GM21786 (cell line): Measurements from ENCODE around the gene ANKMY1.
"Not testable (repeated sequence)": the region's sequence is repeated elsewhere in the genome, so short reads cannot be mapped to it uniquely, and the experiment has no call there.

Experiments
- ATAC-seq: cut with Tn5 transposase; IDR thresholded peaks from one replicate; pipeline ENCODE4 v1.9.1; 2021; ENCODE audit not compliant: unreplicated experiment

ANKMY1 gene

GRCh38 chr2:240522406-240522805 lies 35.4 kb downstream of the ANKMY1 start:
- ATAC-seq, result no peak

DNA sequence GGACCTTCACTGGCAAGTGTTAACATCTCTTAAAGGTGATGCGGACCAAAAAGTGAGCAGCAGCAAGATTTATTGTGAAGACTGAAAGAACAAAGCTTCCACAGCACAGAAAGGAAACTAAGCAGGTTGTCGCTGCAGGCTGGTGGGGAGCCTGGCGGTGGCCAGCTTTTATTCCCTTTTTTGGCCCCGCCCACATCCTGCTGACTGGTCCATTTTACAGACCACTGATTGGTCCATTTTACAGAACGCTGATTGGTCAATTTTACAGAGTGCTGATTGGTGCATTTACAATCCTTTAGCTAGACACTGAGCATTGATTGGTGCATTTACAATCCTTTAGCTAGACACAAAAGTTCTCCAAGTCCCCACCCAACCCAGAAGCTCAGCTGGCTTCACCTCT lies 35.9 kb downstream of the ANKMY1 start:
- not testable (repeated sequence) for ATAC-seq

- no peak for ATAC-seq
Measured at GRCh38 chr2:240520974-240521350, 36.8 kb downstream of the ANKMY1 start.

DNA sequence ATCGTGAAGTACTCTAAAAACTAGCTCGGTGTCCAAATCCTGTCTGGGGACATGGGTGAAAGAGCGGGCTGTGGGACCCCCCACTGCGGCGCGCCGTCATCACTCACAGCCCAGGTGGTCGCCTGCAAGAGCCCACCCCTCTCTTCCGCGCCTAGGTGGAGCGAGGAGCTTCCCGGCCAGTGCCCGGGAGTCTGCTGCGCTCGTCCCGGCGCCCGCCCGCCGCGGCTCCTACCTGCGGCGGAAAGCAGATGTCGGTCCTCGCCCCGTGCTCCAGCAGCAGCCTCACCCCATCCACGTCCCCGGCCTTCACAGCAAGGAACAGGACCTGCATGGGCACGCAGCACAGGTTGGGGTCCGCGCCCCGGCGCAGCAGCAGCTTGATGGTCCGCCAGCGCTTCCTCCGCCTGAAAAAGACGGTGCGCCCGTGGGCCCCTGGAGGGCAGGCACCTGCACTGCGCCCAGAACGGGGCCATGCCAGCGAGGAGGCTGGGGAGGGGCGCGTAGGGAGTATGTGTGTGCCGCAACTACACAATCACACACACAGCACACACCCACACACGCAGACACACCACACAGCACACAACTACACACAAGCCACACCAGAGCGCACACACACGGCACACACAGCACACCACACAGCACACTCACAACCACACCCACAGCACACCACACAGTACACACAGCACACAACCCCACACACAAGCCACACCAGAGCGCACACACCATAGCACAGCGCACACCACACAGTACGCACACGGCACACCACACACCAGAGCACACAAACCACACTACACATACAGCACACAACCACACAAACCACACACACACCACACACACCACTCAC lies 37.4 kb downstream of the ANKMY1 start:
- no peak for ATAC-seq

DNA sequence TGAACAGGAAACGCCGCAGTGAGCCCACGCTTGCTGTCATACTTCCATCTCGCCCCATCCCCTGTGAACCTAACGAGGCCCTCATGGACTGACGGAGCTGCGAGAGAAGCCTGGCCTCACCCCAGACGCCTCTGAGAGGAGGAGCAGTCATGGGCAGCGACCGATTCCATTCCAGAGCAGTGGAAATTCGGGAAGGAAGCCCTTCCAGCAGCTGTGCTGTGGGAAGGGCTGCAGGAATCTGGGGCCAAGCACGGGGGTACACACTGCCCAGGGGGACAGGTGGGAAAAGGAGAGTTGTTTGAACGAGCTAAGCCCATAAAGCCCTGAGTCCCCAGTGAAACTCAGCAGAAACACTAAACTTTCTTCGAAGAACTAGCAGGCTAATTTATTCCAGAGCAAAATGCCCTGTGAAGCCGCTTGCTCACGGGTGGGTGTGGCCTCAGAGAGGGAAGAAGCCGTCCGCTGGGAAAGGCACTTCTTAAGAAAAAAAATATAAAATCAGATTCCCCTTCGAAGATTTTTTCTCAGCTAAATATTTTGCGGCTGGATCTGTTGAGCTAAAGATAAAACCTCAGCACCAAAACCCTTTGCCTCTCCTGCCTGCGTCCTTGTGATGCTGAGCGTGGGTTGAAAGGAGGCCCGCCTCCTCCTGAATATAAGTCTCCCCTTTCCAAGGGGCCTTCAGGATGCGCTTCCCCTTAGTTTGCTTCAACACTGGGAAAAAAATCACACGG lies 38.2 kb downstream of the ANKMY1 start:
- no peak for ATAC-seq

DNA sequence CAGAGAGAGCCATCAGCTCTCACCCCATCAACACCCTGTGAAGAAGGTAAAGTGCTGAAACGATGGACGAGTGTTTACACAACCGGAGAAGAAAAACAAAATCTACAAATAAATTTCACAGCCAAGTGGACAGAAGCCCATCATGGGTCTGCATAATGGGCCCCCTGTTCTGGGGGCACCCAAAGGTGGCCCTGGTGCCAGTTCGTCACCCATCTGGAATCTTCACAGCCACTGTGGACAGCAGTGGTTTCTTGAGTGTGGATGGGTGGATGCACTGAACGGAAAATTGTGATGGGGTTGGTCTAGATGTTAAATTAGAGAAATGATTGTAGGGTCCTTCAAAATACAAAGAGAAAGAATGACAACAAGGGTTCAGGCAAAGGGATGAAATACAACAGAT lies 38.8 kb downstream of the ANKMY1 start:
- no peak for ATAC-seq

DNA sequence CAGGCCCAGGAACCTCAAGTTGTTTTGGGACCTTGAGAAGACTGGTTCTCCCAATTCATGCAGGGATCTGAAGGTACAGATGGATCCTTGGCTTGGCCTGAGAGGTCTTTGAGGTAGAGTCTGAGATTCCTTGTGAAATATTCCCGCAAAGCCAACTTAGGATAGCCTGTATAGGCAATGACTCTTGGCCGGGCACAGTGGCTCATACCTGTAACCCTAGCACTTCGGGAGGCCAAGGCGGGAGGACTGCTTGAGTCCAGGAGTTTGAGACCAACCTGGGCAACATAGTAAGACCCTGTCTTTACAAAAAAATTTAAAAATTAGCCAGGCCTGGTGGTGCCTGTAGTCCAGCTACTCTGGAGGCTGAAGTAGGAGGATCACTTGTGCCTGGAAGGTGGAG lies 40.4 kb downstream of the ANKMY1 start:
- no peak for ATAC-seq

DNA sequence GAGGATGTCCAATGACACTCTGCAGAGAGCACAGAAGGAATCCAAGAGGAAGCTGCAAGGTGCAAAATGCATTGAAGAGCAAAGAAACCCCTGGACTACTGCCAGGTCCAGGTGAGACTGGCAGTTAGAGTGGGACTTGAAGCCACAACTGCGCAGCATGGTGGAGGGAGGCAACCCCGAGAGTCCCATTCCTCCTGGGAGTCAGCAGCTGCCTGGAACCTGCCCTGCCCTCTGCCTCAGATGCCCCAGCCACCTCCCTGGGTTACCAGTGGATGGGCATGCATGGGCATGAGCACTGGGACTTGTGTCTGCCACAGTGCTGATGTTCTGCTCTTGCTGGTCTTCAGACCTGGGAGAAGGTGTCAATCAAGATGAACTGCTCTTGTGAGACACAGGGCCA lies 43.2 kb downstream of the ANKMY1 start:
- no peak for ATAC-seq

- ATAC-seq, result peak; percentile 88
Measured at GRCh38 chr2:240513549-240514287, 44.1 kb downstream of the ANKMY1 start.

DNA sequence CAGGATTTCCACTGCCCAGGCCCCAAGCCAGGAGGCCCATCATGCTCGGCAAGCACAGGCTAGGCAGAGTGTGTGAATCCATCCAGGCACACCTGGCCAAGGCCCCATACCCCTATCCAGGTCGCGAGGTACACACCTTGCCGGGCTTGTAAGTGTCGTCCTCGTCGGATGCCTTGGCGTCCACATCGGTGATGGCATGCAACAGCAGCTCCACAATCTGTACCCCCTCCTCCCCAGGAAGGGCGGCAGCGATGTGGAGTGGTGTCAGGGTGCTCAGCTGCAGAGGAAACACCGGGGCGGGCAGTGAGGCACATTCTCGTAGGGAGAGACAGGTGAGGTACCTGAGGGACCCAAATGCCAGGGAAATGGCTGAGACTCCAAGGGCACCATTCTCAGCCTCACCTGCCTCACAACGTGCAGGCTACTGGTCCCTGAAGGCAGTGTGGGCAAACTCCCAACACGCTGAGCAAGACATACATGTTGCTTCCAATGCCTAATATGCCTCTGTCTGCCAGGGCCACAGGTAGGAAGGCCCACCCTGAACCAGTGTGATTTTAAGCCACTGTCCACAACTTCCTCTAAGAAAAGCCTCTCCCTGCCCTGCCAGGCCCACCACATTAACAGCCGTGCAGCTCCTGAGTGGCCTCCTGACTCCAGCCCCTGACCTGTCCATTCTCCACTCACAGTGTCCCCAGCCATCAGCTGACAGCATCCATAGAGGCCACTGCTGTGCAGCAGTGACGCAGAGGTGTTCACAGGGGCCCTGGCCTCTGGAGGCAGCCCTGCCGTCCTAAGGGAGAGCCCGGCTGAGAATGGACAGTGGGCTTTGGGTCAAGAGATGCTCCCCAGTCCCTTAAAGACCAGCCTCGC lies 44.9 kb downstream of the ANKMY1 start:
- ATAC-seq, result no peak

DNA sequence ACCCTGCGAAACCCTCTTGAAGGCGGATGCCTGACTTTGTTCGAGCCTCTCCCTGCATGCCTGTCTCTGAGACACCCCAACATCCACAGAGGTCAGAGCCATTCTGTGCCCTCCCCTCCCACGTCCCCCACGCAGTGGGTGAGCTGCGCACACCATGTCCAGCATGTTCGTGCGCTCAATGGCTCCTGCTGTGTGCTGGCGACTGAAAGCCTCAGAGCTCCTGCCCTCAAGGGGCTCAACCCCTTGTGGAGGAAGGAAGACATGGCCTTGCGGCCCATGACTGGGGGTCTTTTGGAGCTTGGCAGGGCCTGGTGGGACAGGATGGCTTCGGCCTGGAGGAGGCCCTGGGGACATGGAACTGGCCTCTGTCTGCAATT lies 45.7 kb downstream of the ANKMY1 start:
- ATAC-seq, result no peak

- ATAC-seq, result no peak
Measured at GRCh38 chr2:240511351-240512108, 46.3 kb downstream of the ANKMY1 start.

DNA sequence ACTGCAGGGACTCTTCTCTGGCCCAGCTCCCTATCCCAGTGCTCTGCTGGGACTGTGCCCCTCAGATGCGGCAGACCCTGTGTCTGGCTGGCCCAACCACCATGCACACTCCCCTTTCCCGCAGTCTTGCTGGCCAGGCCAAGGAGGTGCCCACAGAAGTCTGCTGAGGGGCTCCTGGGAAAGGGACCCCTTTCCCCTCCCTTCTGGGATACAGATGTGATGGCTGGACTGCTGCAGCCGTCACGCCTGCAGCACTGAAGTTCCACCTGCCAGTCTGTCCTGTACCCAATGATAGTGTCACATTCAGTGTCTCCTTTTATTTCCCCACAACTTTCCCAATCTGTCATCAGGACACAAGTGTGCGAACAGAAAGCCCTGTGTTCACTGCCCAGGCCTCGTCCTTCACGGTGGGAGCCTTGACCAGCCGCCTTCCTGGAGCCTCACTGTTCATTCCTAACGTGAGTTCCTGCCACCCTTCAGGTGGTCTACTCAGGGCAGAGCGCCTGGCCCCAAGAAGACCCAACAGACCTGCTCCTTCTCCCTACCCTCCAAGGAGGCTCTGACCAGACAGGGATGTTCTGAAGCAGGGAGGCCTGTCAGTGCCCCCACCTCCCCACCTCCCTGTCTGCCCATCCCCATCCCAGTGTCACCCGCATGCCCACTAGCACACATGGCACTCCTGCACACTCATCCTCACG lies 47.1 kb downstream of the ANKMY1 start:
- no peak for ATAC-seq

DNA sequence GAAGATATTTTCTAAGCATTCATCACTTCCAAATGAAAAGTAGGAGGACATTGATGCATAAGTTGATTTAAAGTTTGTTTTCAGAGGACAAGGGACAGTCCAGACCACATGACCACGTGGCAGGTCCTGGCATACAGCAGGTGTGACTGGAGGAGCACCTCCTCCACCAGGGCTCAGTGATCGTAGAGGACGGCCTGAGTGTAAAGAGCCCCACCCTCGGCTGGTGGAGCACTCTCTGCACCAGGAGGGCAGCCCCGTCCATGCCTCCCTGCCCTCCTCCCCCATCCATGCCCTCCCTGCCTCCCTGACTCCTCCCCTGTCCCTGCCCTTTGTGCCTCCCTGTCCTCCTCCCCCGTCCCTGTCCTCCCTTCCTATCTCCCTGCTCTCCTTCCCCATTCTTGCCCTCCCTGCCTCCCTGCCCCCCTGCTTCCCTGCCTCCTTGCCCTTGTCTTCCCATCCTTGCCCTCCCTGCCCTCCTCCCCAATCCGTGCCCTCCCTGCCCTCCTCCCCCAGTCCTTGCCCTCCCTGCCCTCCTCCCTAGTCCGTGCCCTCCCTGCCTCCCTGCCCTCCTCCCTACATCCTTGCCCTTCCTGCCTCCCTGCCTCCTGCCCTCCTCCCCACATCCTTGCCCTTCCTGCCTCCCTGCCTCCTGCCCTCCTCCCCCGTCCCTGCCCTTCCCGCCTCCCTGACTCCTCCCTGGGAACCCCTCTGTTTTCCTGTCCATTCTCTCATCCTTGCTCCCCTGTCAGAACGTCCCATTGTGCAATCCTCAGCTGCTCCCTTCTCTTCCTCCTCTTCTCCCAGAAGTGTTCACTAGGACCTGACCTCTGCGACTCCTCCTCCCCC lies 47.9 kb downstream of the ANKMY1 start:
- no peak for ATAC-seq

DNA sequence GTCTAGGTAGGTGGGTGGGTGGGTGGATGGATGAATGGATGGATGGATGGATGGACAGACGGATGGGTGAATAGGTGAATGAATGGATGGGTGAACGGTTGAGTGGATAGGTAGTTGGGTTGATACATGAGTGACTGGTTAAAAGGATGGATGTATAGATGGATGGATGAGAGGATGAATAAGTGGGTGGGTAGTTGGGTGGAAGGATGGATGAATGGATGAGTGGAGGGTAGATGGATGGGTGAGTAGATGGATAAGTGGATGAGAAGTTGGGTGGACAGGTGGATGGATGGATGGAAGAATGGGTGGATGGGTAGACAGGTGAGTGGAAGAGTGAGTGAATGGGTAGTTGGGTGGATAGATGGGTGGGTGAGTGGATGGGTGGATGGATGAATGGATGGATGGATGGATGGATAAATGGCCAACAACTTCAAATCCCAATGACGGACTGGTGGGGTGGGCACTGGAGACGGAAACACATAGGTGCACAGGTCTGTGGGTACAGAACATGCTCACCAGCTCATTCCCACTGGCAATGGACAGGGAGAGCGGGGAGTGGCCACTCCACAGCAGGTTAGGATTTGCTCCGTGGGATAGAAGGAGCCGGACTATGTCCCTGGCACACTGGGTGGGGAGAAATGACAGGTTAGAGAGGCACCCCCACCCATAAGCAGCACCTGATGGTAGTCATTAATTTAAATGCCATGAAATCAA lies 48.8 kb downstream of the ANKMY1 start:
- no peak for ATAC-seq

DNA sequence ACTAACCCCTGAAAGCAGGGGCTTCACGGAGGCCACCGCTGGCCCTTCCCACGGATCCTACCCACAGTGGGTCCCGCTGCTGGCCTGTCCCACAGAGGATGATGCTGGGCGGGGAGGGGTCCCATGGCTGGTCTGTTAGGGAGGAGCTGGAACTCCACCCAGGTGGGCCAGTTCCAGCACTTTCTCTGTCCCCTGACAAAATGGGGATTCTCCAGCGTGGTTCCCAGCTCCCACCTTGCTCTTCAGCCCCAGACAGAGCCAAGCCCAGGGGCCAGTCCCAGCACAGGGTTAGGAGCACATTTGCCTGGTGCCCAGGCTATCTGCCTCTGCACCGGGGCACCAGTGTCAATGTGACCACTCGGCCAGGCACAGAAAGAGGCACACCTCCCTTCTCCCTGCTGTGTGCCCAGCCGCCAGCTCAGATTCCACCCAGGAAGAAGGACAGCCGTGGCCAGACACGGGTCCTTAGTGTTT lies 50.0 kb downstream of the ANKMY1 start:
- no peak for ATAC-seq

- no peak for ATAC-seq
Measured at GRCh38 chr2:240507060-240507777, 50.6 kb downstream of the ANKMY1 start.
